Smooth muscle cell (in vitro differentiated cells): ENCODE data around the gene CHCHD6. TPM values are rescaled to one million over a fixed set of nuclear protein-coding genes. Genes with fewer than 3 reads are reported as not detected.

Experiments
- DNase-seq: peaks from one replicate; lab custom pipeline; 2025; ENCODE audit not compliant: unreplicated experiment; lab: John Stamatoyannopoulos, UW
- H2AFZ ChIP-seq: fragments of 200-600 bp; sonication (generic); 2 replicates; pipeline ENCODE4 v1.6.0; 2016; ENCODE audit warnings: antibody characterized with exemption, low read depth, mild to moderate bottlenecking
- H3F3A ChIP-seq: fragments of 200-600 bp; sonication (generic); 2 replicates; pipeline ENCODE4 v1.6.0; 2017; ENCODE audit warnings: antibody characterized with exemption, low read depth
- H3K27ac ChIP-seq: fragments of 200-600 bp; sonication (generic); 2 replicates; pipeline ENCODE4 v1.5.1; 2016; ENCODE audit warnings: low read depth, mild to moderate bottlenecking
- H3K27me3 ChIP-seq: fragments of 200-600 bp; sonication (generic); 2 replicates; pipeline ENCODE4 v1.6.1; 2016; ENCODE audit warnings: low read depth, mild to moderate bottlenecking
- H3K36me3 ChIP-seq: fragments of 200-600 bp; sonication (generic); 2 replicates; pipeline ENCODE4 v1.5.1; 2016; ENCODE audit warnings: low read depth
- H3K4me1 ChIP-seq: fragments of 200-600 bp; sonication (generic); 2 replicates; pipeline ENCODE4 v1.5.1; 2016; ENCODE audit warnings: low read depth
- H3K4me2 ChIP-seq: fragments of 200-600 bp; sonication (generic); 2 replicates; pipeline ENCODE4 v1.6.0; 2016; ENCODE audit warnings: mild to moderate bottlenecking
- H3K4me3 ChIP-seq: fragments of 200-600 bp; sonication (generic); 2 replicates; pipeline ENCODE4 v1.5.1; 2016; ENCODE audit warnings: mild to moderate bottlenecking
- H3K79me2 ChIP-seq: fragments of 200-600 bp; sonication (generic); 2 replicates; pipeline ENCODE4 v1.6.0; 2016; ENCODE audit warnings: low read depth, mild to moderate bottlenecking
- H3K9ac ChIP-seq: fragments of 200-600 bp; sonication (generic); 2 replicates; pipeline ENCODE4 v1.6.0; 2016; ENCODE audit warnings: low read depth
- H3K9me3 ChIP-seq: fragments of 200-600 bp; sonication (generic); replicated peaks from 2 replicates; pipeline ENCODE4 v1.5.1; 2016; ENCODE audit warnings: low read depth
- H4K20me1 ChIP-seq: fragments of 200-600 bp; sonication (generic); 2 replicates; pipeline ENCODE4 v1.6.0; 2016; ENCODE audit warnings: low read depth
- CTCF ChIP-seq: fragments of 200-600 bp; sonication (generic); IDR thresholded peaks from 2 replicates; pipeline ENCODE4 v1.5.1; 2017; ENCODE audit warnings: borderline replicate concordance, mild to moderate bottlenecking, antibody characterized with exemption; ENCODE audit not compliant: insufficient read depth, poor library complexity, severe bottlenecking
- WGBS: methylation state at CpG from one replicate; pipeline ENCODE4 v1.1.7; 2016; ENCODE audit warnings: low lambda C conversion rate; 5-methylcytosine and 5-hydroxymethylcytosine counted together
- polyA plus RNA-seq: library from polyadenylated mRNA; unstranded; fragments of >200 nt; fragmentation: Nextera tagmentation; extraction: Ambion mirVana; gene quantifications from 2 replicates; pipeline ENCODE4 v1.2.1, GENCODE V29; 2016
- total RNA-seq: library from RNA; depleted of rRNA; stranded (reverse); fragments of >200 nt; gene quantifications from 2 replicates; pipeline ENCODE4 v1.2.3, GENCODE V29; 2014

CHCHD6 gene
- total and polyA plus RNA-seq, 2 experiments from 2014 or later, result 6.7 to 27.2 TPM

GRCh38 chr3:126915015-126915414 lies 211.0 kb downstream of the CHCHD6 start:
- Histone ChIP-seq H2AFZ (no peak overlapping the region), H3K4me1 (no peaks in the 10 kb centered on the region), H3K4me3 (no peak overlapping the region), H3K36me3 (no peaks in the 10 kb centered on the region), H3K4me2 (no peak overlapping the region), H3K27ac (no peak overlapping the region), H3K9me3 (no peaks in the 10 kb centered on the region), H3K27me3 (no peaks in the 10 kb centered on the region), H3K79me2 (no peaks in the 10 kb centered on the region), H4K20me1 (no peaks in the 10 kb centered on the region), H3F3A (no peaks in the 10 kb centered on the region), H3K9ac (no peak overlapping the region)
- WGBS, result 96% methylated on average over 4 of the region's 4 CpGs
- TF ChIP-seq CTCF, result no peak
- DNase-seq, result no peak

- H2AFZ ChIP-seq, result no peak overlapping the region
- no peaks in the 10 kb centered on the region for H3K79me2 ChIP-seq
- no peaks in the 10 kb centered on the region for H3F3A ChIP-seq
- no peaks in the 10 kb centered on the region for H3K27me3 ChIP-seq
- H3K36me3 ChIP-seq, result no peaks in the 10 kb centered on the region
- H3K9ac ChIP-seq, result no peak overlapping the region
- H3K27ac ChIP-seq, result no peak overlapping the region
- H4K20me1 ChIP-seq, result no peaks in the 10 kb centered on the region
- no peaks in the 10 kb centered on the region for H3K9me3 ChIP-seq
- 95% methylated on average over 4 of the region's 4 CpGs for WGBS
- no peak for TF ChIP-seq CTCF
- no peak overlapping the region for H3K4me2 ChIP-seq
- DNase-seq, result no peak
- no peak overlapping the region for H3K4me3 ChIP-seq
- H3K4me1 ChIP-seq, result no peaks in the 10 kb centered on the region
Measured at GRCh38 chr3:126916546-126916945, 212.5 kb downstream of the CHCHD6 start.

- 85% methylated on average over 6 of the region's 6 CpGs for WGBS
- Histone ChIP-seq H3K36me3 (no peaks in the 10 kb centered on the region), H3K9ac (no peak overlapping the region), H3K27ac (no peak overlapping the region), H3K4me1 (no peaks in the 10 kb centered on the region), H3K4me2 (no peak overlapping the region), H2AFZ (no peak overlapping the region), H4K20me1 (no peaks in the 10 kb centered on the region), H3K27me3 (no peaks in the 10 kb centered on the region), H3K4me3 (no peak overlapping the region), H3K9me3 (no peaks in the 10 kb centered on the region), H3K79me2 (no peaks in the 10 kb centered on the region), H3F3A (no peaks in the 10 kb centered on the region)
- TF ChIP-seq CTCF, result no peak
- no peak for DNase-seq
Measured at GRCh38 chr3:126917232-126917804, 213.3 kb downstream of the CHCHD6 start.

GRCh38 chr3:126918355-126918821 lies 214.3 kb downstream of the CHCHD6 start:
- no peaks in the 10 kb centered on the region for H3K79me2 ChIP-seq
- no peak overlapping the region for H3K27ac ChIP-seq
- no peak overlapping the region for H3K9ac ChIP-seq
- H3K4me1 ChIP-seq, result no peaks in the 10 kb centered on the region
- H2AFZ ChIP-seq, result no peak overlapping the region
- no peaks in the 10 kb centered on the region for H3K27me3 ChIP-seq
- TF ChIP-seq CTCF, result no peak
- no peak for DNase-seq
- H4K20me1 ChIP-seq, result no peaks in the 10 kb centered on the region
- no peak overlapping the region for H3K4me2 ChIP-seq
- no peaks in the 10 kb centered on the region for H3F3A ChIP-seq
- H3K9me3 ChIP-seq, result no peaks in the 10 kb centered on the region
- no peaks in the 10 kb centered on the region for H3K36me3 ChIP-seq
- H3K4me3 ChIP-seq, result no peak overlapping the region
